Measurements from ENCODE around the gene ANKRD31.
"Not testable (repeated sequence)": the region's sequence is repeated elsewhere in the genome, so short reads cannot be mapped to it uniquely, and the experiment has no call there.

The ANKRD31 gene

DNA sequence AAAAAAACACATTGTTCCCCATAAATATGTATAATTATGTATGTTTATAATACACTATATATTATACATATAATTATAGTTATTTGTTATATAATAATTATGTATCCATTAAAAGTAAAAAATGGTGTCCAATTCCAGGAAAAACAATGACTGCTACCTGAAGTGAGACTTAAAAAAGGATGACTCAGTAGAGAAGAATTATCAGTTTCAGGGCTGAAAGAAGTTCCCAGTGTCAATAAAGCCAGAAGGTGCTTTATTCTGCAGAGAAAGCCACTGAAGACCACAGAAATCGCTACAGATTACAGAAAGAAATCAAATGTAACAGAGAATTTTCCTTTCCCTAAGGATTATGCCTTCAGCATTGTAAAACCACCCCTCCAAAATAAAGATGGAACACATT lies 50.9 kb downstream of the ANKRD31 start:
- no peaks in the 10 kb centered on the region for H3K27me3 ChIP-seq (replicated peaks; ENCODE audit: control insufficient read depth, insufficient read depth, low read length)
- H3K4me3 ChIP-seq (replicated peaks; ENCODE audit: low read depth, low read length) = no peak overlapping the region
- TF ChIP-seq, protein P1, sequence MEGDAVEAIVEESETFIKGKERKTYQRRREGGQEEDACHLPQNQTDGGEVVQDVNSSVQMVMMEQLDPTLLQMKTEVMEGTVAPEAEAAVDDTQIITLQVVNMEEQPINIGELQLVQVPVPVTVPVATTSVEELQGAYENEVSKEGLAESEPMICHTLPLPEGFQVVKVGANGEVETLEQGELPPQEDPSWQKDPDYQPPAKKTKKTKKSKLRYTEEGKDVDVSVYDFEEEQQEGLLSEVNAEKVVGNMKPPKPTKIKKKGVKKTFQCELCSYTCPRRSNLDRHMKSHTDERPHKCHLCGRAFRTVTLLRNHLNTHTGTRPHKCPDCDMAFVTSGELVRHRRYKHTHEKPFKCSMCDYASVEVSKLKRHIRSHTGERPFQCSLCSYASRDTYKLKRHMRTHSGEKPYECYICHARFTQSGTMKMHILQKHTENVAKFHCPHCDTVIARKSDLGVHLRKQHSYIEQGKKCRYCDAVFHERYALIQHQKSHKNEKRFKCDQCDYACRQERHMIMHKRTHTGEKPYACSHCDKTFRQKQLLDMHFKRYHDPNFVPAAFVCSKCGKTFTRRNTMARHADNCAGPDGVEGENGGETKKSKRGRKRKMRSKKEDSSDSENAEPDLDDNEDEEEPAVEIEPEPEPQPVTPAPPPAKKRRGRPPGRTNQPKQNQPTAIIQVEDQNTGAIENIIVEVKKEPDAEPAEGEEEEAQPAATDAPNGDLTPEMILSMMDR (IDR thresholded peaks at IDR 0.05; ENCODE audit: insufficient read depth, low read length, poor library complexity, severe bottlenecking) = no peak
- DNase-seq (ENCODE audit: extremely low read depth, insufficient read length) = no peak
- H3K36me3 ChIP-seq (ENCODE audit: control insufficient read depth, insufficient read depth, low read length) = no peaks in the 10 kb centered on the region

DNA sequence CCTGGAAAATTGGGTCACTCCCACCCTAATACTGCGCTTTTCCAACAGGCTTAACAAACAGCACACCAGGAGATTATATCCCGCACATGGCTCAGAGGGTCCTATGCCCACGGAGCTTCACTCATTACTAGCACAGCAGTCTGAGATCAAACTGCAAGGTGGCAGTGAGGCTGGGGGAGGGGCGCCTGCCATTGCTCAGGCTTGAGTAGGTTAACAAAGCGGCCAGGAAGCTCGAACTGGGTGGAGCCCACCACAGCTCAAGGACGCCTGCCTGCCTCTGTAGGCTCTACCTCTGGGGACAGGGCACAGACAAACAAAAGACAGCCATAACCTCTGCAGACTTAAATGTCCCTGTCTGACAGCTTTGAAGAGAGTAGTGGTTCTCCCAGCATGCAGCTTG lies 60.7 kb downstream of the ANKRD31 start:
- H3K4me3 ChIP-seq (replicated peaks; ENCODE audit: low read depth, low read length); H3K27me3 ChIP-seq (replicated peaks; ENCODE audit: control insufficient read depth, insufficient read depth, low read length); H3K36me3 ChIP-seq (ENCODE audit: control insufficient read depth, insufficient read depth, low read length); DNase-seq (ENCODE audit: extremely low read depth, insufficient read length): not testable (repeated sequence)

- not testable (repeated sequence) for H3K27me3 ChIP-seq (replicated peaks; ENCODE audit: control insufficient read depth, insufficient read depth, low read length); H3K36me3 ChIP-seq (ENCODE audit: control insufficient read depth, insufficient read depth, low read length); DNase-seq (ENCODE audit: extremely low read depth, insufficient read length); H3K4me3 ChIP-seq (replicated peaks; ENCODE audit: low read depth, low read length)
Observed at GRCh38 chr5:75174872-75175271, 61.8 kb downstream of the ANKRD31 start.

DNA sequence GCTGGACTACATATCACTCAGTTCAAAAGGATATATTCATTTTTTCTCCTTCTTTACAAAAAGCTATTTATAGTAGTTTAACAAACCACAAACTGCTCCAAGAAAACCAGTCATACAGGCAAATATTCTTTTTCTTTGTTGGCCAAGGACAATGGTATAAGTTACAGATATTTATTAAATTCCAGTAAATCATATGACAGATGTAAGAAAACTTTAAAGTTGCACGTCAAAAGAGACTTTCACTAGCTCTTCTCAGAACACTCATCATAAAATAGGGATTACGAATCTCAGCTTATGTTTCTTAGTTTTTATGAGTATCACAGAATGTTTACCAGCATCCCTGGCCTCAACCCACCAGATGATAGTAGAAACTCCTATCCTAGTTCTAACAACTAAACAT lies 67.2 kb downstream of the ANKRD31 start:
- no peaks in the 10 kb centered on the region for H3K27me3 ChIP-seq (replicated peaks; ENCODE audit: control insufficient read depth, insufficient read depth, low read length)
- TF ChIP-seq, protein P1 (IDR thresholded peaks at IDR 0.05; ENCODE audit: insufficient read depth, low read length, poor library complexity, severe bottlenecking) = no peak
- no peaks in the 10 kb centered on the region for H3K36me3 ChIP-seq (ENCODE audit: control insufficient read depth, insufficient read depth, low read length)
- no peak overlapping the region for H3K4me3 ChIP-seq (replicated peaks; ENCODE audit: low read depth, low read length)
- DNase-seq (ENCODE audit: extremely low read depth, insufficient read length) = no peak

DNA sequence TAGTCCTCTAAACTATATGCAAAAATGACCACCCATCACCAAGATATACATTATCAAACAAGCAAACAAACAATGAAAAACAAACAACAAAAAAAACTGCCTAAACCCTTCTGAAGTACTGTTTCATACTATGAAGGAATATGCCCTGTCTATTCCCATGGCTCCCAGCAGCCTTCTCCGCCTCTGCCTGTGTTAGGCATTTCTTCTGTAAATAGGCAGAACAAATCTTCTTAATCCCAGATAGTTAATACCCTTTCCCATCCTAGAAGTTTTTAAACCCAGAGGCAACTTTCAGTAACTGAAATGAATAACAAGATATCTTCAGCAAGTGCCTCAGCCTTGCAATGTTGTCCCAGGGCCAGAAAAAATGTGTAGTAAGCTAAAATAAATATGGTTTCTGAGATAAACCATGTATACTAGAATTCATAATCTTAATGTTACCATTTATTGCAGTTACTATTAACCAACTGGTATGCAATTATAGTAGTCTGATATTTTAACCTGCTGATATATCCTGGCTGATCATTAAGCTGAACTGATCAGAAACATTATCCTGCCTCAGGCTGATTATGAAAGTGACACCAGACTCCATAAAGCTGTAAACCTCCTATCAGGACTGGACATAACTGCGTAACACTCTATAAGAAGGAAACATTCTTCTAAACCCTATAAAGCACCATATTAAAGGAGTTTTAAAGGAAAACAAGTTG lies 68.5 kb downstream of the ANKRD31 start:
- no peaks in the 10 kb centered on the region for H3K27me3 ChIP-seq (replicated peaks; ENCODE audit: control insufficient read depth, insufficient read depth, low read length)
- H3K36me3 ChIP-seq (ENCODE audit: control insufficient read depth, insufficient read depth, low read length) = no peaks in the 10 kb centered on the region
- no peak for DNase-seq (ENCODE audit: extremely low read depth, insufficient read length)
- H3K4me3 ChIP-seq (replicated peaks; ENCODE audit: low read depth, low read length) = no peak overlapping the region
- TF ChIP-seq, protein P1 (IDR thresholded peaks at IDR 0.05; ENCODE audit: insufficient read depth, low read length, poor library complexity, severe bottlenecking) = no peak

GRCh38 chr5:75167345-75167744 lies 69.3 kb downstream of the ANKRD31 start:
- no peak for DNase-seq (ENCODE audit: extremely low read depth, insufficient read length)
- no peak overlapping the region for H3K4me3 ChIP-seq (replicated peaks; ENCODE audit: low read depth, low read length)
- H3K27me3 ChIP-seq (replicated peaks; ENCODE audit: control insufficient read depth, insufficient read depth, low read length) = no peaks in the 10 kb centered on the region
- no peaks in the 10 kb centered on the region for H3K36me3 ChIP-seq (ENCODE audit: control insufficient read depth, insufficient read depth, low read length)
- TF ChIP-seq, protein P1 (IDR thresholded peaks at IDR 0.05; ENCODE audit: insufficient read depth, low read length, poor library complexity, severe bottlenecking) = no peak

GRCh38 chr5:75161508-75161907 lies 75.2 kb downstream of the ANKRD31 start:
- not testable (repeated sequence) for DNase-seq (ENCODE audit: extremely low read depth, insufficient read length); H3K4me3 ChIP-seq (replicated peaks; ENCODE audit: low read depth, low read length); H3K27me3 ChIP-seq (replicated peaks; ENCODE audit: control insufficient read depth, insufficient read depth, low read length); H3K36me3 ChIP-seq (ENCODE audit: control insufficient read depth, insufficient read depth, low read length)
